GM18909 (cell line): ENCODE measurements around the gene NFIB.

ENCODE experiments used
- ATAC-seq: cut with Tn5 transposase; IDR thresholded peaks from one replicate; pipeline ENCODE4 v1.9.1; 2021; ENCODE audit warnings: mild to moderate bottlenecking; ENCODE audit not compliant: unreplicated experiment, poor library complexity

Gene NFIB

GRCh38 chr9:14251154-14252071 is 62.5 kb downstream of the NFIB start:
- ATAC-seq = no peak

GRCh38 chr9:14250794-14251153 is 63.2 kb downstream of the NFIB start:
- ATAC-seq = no peak

GRCh38 chr9:14249527-14249926 is 64.4 kb downstream of the NFIB start:
- no peak for ATAC-seq

- no peak for ATAC-seq
Measured at GRCh38 chr9:14248149-14248548, 65.8 kb downstream of the NFIB start.

- ATAC-seq = no peak
Measured at GRCh38 chr9:14247577-14247976, 66.4 kb downstream of the NFIB start.

GRCh38 chr9:14246951-14247350 is 67.0 kb downstream of the NFIB start:
- ATAC-seq = no peak

- ATAC-seq = no peak
Measured at GRCh38 chr9:14245901-14246525, 67.9 kb downstream of the NFIB start.

- no peak for ATAC-seq
Measured at GRCh38 chr9:14243514-14244042, 70.4 kb downstream of the NFIB start.

- ATAC-seq = no peak
Measured at GRCh38 chr9:14242150-14242805, 71.7 kb downstream of the NFIB start.

- ATAC-seq = no peak
Measured at GRCh38 chr9:14240537-14240936, 73.4 kb downstream of the NFIB start.

GRCh38 chr9:14238518-14238917 is 75.4 kb downstream of the NFIB start:
- ATAC-seq = no peak

- ATAC-seq = no peak
Measured at GRCh38 chr9:14238079-14238478, 75.9 kb downstream of the NFIB start.

GRCh38 chr9:14236591-14236990 is 77.3 kb downstream of the NFIB start:
- no peak for ATAC-seq

GRCh38 chr9:14232111-14232510 is 81.8 kb downstream of the NFIB start:
- no peak for ATAC-seq

- ATAC-seq = no peak
Measured at GRCh38 chr9:14231196-14231990, 82.5 kb downstream of the NFIB start.

GRCh38 chr9:14228602-14229001 is 85.3 kb downstream of the NFIB start:
- ATAC-seq = no peak

- ATAC-seq = no peak
Measured at GRCh38 chr9:14226855-14227532, 86.9 kb downstream of the NFIB start.

- ATAC-seq = no peak
Measured at GRCh38 chr9:14223081-14223480, 90.9 kb downstream of the NFIB start.

GRCh38 chr9:14222149-14222835 is 91.6 kb downstream of the NFIB start:
- no peak for ATAC-seq
